K562 (cell line): Measurements from ENCODE around the gene LMAN2. TPM values are rescaled to one million over a fixed set of nuclear protein-coding genes. Genes with fewer than 3 reads are reported as not detected.

Source experiments
- BHLHE40 ChIP-seq: IDR thresholded peaks from 2 replicates; pipeline ENCODE4 v1.6.1; 2011; ENCODE audit warnings: low read length, improper control_type of control experiment
- CXXC5 ChIP-seq: fragments of 250-450 bp; sonication (Bioruptor Pico); IDR thresholded peaks from 2 replicates; pipeline ENCODE4 v1.8.0; 2022; ENCODE audit warnings: inconsistent platforms, mild to moderate bottlenecking, moderate library complexity
- E2F3 ChIP-seq: fragments of 250-450 bp; sonication (Bioruptor Pico); IDR thresholded peaks from 2 replicates; pipeline ENCODE4 v1.4.0; 2020; ENCODE audit warnings: mild to moderate bottlenecking
- EP400 ChIP-seq: fragments of 450-650 bp; IDR thresholded peaks from 2 replicates; pipeline ENCODE4 v1.6.1; 2017; ENCODE audit warnings: antibody characterized with exemption, mild to moderate bottlenecking, moderate library complexity
- LCOR ChIP-seq: sonication (generic); formaldehyde crosslinking; IDR thresholded peaks from 2 replicates; pipeline ENCODE4 v1.8.0; 2022; ENCODE audit warnings: mild to moderate bottlenecking, missing genetic modification reagents
- MCM7 ChIP-seq, 2 experiments: fragments of 450-650 bp; IDR thresholded peaks; 2 replicates each; pipeline ENCODE4 v1.6.1; 2016 to 2018
- NR1H2 ChIP-seq: sonication (generic); formaldehyde crosslinking; IDR thresholded peaks from 2 replicates; pipeline ENCODE4 v1.4.0; 2020; ENCODE audit warnings: mild to moderate bottlenecking, missing genetic modification reagents
- PTTG1 ChIP-seq: fragments of 450-650 bp; IDR thresholded peaks from 2 replicates; pipeline ENCODE4 v1.6.1; 2016; ENCODE audit warnings: low read depth, mild to moderate bottlenecking, missing genetic modification characterization, missing compliant biosample characterization
- SAFB ChIP-seq: fragments of 200-400 bp; formaldehyde crosslinking; IDR thresholded peaks from 2 replicates; pipeline ENCODE4 v1.6.1; 2017; ENCODE audit warnings: low read depth, low read length, borderline replicate concordance
- TGIF2 ChIP-seq: sonication (generic); formaldehyde crosslinking; IDR thresholded peaks from 2 replicates; pipeline ENCODE4 v1.8.1; 2022; ENCODE audit warnings: mild to moderate bottlenecking, missing genetic modification reagents, moderate library complexity
- ZNF224 ChIP-seq: sonication (generic); formaldehyde crosslinking; IDR thresholded peaks from 2 replicates; pipeline ENCODE4 v1.8.0; 2022; ENCODE audit warnings: mild to moderate bottlenecking, missing genetic modification reagents
- ZNF24 ChIP-seq: fragments of 450-650 bp; IDR thresholded peaks from 2 replicates; pipeline ENCODE4 v1.6.1; 2016
- ZNF347 ChIP-seq: fragments of 450-650 bp; formaldehyde crosslinking; IDR thresholded peaks from 2 replicates; pipeline ENCODE4 v1.4.0; 2020; ENCODE audit warnings: low read depth, mild to moderate bottlenecking, moderate library complexity
- ZNF584 ChIP-seq: fragments of 200-800 bp; sonication (Bioruptor generic); IDR thresholded peaks from 2 replicates; pipeline ENCODE4 v1.6.1; 2016; ENCODE audit warnings: low read depth, mild to moderate bottlenecking, missing genetic modification characterization, missing compliant biosample characterization
- polyA plus RNA-seq, 8 experiments: library from polyadenylated mRNA; depleted of rRNA in 4 of 8; stranded (reverse) in 5 of 8; unstranded in 3 of 8; fragments of >200 nt; fragmentation: Nextera tagmentation in 2 of 8; fragmentation: Illumina TruSeq in 1 of 8; extraction: Ambion mirVana in 2 of 8; extraction: Trizol in 1 of 8; gene quantifications; 2 replicates each; pipeline versions ENCODE4 v1.2.1 to v1.2.3, GENCODE V29; 2011 to 2014; ENCODE audit warnings: inconsistent platforms in 1 of 8, missing spikeins in 1 of 8
- total RNA-seq, 7 experiments: library from RNA; depleted of rRNA in 6 of 7; stranded (reverse); fragments of >200 nt in 6 of 7; fragmentation: Illumina TruSeq in 2 of 7; extraction: Trizol in 2 of 7; gene quantifications; 2 replicates each; pipeline versions ENCODE4 v1.2.1 to v1.2.3, GENCODE V29; 2011 to 2021; ENCODE audit warnings: low replicate concordance in 1 of 7
- TF ChIP-seq, protein P1 (sequence below): fragments of 200-800 bp; sonication (Bioruptor generic); IDR thresholded peaks from 2 replicates; pipeline ENCODE4 v1.6.1; 2016; ENCODE audit warnings: missing genetic modification characterization, missing compliant biosample characterization
- TF ChIP-seq, protein P2 (sequence below): sonication (generic); formaldehyde crosslinking; IDR thresholded peaks from 2 replicates; pipeline ENCODE4 v1.9.0; 2022; ENCODE audit warnings: mild to moderate bottlenecking, missing genetic modification reagents
- TF ChIP-seq, protein P3 (sequence below): fragments of 250-450 bp; sonication (Bioruptor Pico); IDR thresholded peaks from 2 replicates; pipeline ENCODE4 v1.5.1; 2021; ENCODE audit warnings: mild to moderate bottlenecking
- TF ChIP-seq, protein P4 (sequence below): fragments of 250-450 bp; sonication (Bioruptor Pico); IDR thresholded peaks from 2 replicates; pipeline ENCODE4 v1.8.0; 2022; ENCODE audit warnings: inconsistent platforms, mild to moderate bottlenecking, moderate library complexity, borderline replicate concordance
- TF ChIP-seq, protein P5 (sequence below): sonication (generic); formaldehyde crosslinking; IDR thresholded peaks from 2 replicates; pipeline ENCODE4 v1.8.1; 2023; ENCODE audit warnings: mild to moderate bottlenecking, missing genetic modification reagents, moderate library complexity

LMAN2 gene
- total and polyA plus RNA-seq, 9 of the 15 experiments (the other 6 are each of a cell fraction or from before 2014, with no cell fraction given) = 2.7 to 254 (median 136) TPM

DNA sequence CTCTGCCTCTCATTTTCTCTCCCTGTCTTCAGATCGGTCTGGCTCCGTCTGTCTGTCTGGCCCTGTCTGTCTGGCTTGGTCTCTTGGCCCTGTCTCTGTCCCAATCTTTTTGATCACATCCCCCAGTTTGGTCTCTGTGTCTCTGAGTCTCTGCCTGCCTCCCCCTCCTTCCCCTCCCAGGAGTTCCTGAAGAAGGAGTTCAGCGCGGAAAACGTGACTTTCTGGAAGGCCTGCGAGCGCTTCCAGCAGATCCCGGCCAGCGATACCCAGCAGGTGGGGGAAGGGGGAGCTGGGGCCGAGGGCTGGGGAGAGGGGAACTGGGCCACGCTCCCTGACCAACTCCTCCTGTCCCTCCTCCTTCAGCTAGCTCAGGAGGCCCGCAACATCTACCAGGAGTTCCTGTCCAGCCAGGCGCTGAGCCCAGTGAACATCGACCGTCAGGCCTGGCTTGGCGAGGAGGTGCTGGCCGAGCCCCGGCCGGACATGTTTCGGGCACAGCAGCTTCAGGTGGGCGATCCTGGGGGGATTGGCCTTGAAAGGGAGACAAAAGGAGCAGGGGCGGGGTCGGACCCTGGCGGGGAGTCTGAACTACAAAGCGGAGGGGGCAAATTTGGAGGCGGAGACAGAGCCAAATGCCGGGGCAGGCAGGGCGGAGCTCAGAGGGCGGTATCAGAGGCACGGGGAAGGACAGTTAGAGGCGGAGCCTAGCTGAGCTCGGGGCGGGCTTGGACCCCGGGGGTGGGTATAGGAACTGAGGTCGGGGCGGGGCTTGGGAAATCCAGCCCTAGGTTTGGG lies 15.3 kb upstream of the LMAN2 start (continued):
- TF ChIP-seq, protein P1, sequence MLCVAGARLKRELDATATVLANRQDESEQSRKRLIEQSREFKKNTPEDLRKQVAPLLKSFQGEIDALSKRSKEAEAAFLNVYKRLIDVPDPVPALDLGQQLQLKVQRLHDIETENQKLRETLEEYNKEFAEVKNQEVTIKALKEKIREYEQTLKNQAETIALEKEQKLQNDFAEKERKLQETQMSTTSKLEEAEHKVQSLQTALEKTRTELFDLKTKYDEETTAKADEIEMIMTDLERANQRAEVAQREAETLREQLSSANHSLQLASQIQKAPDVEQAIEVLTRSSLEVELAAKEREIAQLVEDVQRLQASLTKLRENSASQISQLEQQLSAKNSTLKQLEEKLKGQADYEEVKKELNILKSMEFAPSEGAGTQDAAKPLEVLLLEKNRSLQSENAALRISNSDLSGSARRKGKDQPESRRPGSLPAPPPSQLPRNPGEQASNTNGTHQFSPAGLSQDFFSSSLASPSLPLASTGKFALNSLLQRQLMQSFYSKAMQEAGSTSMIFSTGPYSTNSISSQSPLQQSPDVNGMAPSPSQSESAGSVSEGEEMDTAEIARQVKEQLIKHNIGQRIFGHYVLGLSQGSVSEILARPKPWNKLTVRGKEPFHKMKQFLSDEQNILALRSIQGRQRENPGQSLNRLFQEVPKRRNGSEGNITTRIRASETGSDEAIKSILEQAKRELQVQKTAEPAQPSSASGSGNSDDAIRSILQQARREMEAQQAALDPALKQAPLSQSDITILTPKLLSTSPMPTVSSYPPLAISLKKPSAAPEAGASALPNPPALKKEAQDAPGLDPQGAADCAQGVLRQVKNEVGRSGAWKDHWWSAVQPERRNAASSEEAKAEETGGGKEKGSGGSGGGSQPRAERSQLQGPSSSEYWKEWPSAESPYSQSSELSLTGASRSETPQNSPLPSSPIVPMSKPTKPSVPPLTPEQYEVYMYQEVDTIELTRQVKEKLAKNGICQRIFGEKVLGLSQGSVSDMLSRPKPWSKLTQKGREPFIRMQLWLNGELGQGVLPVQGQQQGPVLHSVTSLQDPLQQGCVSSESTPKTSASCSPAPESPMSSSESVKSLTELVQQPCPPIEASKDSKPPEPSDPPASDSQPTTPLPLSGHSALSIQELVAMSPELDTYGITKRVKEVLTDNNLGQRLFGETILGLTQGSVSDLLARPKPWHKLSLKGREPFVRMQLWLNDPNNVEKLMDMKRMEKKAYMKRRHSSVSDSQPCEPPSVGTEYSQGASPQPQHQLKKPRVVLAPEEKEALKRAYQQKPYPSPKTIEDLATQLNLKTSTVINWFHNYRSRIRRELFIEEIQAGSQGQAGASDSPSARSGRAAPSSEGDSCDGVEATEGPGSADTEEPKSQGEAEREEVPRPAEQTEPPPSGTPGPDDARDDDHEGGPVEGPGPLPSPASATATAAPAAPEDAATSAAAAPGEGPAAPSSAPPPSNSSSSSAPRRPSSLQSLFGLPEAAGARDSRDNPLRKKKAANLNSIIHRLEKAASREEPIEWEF (CRISPR knock-in tag) = no peak
- TF ChIP-seq NR1H2 = no peak
- TF ChIP-seq BHLHE40 = peak; percentile 96
- TF ChIP-seq ZNF24 = no peak
- TF ChIP-seq, protein P2, sequence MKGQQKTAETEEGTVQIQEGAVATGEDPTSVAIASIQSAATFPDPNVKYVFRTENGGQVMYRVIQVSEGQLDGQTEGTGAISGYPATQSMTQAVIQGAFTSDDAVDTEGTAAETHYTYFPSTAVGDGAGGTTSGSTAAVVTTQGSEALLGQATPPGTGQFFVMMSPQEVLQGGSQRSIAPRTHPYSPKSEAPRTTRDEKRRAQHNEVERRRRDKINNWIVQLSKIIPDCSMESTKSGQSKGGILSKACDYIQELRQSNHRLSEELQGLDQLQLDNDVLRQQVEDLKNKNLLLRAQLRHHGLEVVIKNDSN (CRISPR knock-in tag) = no peak
- no peak for TF ChIP-seq LCOR (CRISPR knock-in tag)
- no peak for TF ChIP-seq SAFB
- TF ChIP-seq, protein P3, sequence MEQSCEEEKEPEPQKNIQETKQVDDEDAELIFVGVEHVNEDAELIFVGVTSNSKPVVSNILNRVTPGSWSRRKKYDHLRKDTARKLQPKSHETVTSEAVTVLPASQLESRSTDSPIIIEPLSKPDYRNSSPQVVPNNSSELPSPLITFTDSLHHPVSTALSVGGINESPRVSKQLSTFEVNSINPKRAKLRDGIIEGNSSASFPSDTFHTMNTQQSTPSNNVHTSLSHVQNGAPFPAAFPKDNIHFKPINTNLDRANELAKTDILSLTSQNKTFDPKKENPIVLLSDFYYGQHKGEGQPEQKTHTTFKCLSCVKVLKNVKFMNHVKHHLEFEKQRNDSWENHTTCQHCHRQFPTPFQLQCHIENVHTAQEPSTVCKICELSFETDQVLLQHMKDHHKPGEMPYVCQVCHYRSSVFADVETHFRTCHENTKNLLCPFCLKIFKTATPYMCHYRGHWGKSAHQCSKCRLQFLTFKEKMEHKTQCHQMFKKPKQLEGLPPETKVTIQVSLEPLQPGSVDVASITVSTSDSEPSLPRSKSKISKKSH (CRISPR knock-in tag) = no peak
- TF ChIP-seq E2F3 = no peak
- peak; percentile 68 for TF ChIP-seq EP400
- no peak for TF ChIP-seq TGIF2 (CRISPR knock-in tag)
- TF ChIP-seq, protein P4, sequence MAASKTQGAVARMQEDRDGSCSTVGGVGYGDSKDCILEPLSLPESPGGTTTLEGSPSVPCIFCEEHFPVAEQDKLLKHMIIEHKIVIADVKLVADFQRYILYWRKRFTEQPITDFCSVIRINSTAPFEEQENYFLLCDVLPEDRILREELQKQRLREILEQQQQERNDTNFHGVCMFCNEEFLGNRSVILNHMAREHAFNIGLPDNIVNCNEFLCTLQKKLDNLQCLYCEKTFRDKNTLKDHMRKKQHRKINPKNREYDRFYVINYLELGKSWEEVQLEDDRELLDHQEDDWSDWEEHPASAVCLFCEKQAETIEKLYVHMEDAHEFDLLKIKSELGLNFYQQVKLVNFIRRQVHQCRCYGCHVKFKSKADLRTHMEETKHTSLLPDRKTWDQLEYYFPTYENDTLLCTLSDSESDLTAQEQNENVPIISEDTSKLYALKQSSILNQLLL (CRISPR knock-in tag) = no peak
- TF ChIP-seq CXXC5 (CRISPR knock-in tag) = peak; percentile 55
- TF ChIP-seq, protein P5, sequence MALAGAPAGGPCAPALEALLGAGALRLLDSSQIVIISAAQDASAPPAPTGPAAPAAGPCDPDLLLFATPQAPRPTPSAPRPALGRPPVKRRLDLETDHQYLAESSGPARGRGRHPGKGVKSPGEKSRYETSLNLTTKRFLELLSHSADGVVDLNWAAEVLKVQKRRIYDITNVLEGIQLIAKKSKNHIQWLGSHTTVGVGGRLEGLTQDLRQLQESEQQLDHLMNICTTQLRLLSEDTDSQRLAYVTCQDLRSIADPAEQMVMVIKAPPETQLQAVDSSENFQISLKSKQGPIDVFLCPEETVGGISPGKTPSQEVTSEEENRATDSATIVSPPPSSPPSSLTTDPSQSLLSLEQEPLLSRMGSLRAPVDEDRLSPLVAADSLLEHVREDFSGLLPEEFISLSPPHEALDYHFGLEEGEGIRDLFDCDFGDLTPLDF (CRISPR knock-in tag) = no peak
- no peak for TF ChIP-seq PTTG1 (tag)
- TF ChIP-seq ZNF584 (CRISPR knock-in tag) = no peak
- TF ChIP-seq ZNF347 = no peak
- TF ChIP-seq ZNF224 (CRISPR knock-in tag) = no peak
- TF ChIP-seq MCM7 (IDR thresholded peaks at IDR 0.05) = no peak
